HG03095 (cell line): ENCODE measurements around the gene ATP10A.

ENCODE experiments used
- ATAC-seq: cut with Tn5 transposase; IDR thresholded peaks from one replicate; pipeline ENCODE4 v1.9.1; 2021; ENCODE audit warnings: moderate library complexity; ENCODE audit not compliant: unreplicated experiment

Gene ATP10A

GRCh38 chr15:25727116-25727515 lies 136.0 kb downstream of the ATP10A start:
- no peak for ATAC-seq

GRCh38 chr15:25725758-25726157 lies 137.4 kb downstream of the ATP10A start:
- ATAC-seq: no peak

GRCh38 chr15:25724899-25725298 lies 138.2 kb downstream of the ATP10A start:
- no peak for ATAC-seq

GRCh38 chr15:25721605-25721955 lies 141.5 kb downstream of the ATP10A start:
- no peak for ATAC-seq

- ATAC-seq: no peak
These were observed 143.8 kb downstream of the ATP10A start for GRCh38 chr15:25719101-25719985.

GRCh38 chr15:25718597-25718996 lies 144.5 kb downstream of the ATP10A start:
- ATAC-seq: no peak

GRCh38 chr15:25718169-25718536 lies 145.0 kb downstream of the ATP10A start:
- no peak for ATAC-seq

GRCh38 chr15:25717457-25718168 lies 145.5 kb downstream of the ATP10A start:
- ATAC-seq: no peak

- ATAC-seq: no peak
These were observed 146.0 kb downstream of the ATP10A start for GRCh38 chr15:25717127-25717456.

GRCh38 chr15:25716414-25717126 lies 146.6 kb downstream of the ATP10A start:
- no peak for ATAC-seq

- ATAC-seq: no peak
These were observed 147.4 kb downstream of the ATP10A start for GRCh38 chr15:25715536-25716413.

GRCh38 chr15:25714538-25714840 lies 148.6 kb downstream of the ATP10A start:
- no peak for ATAC-seq

- no peak for ATAC-seq
These were observed 149.2 kb downstream of the ATP10A start for GRCh38 chr15:25713736-25714537.

- ATAC-seq: no peak
These were observed 150.2 kb downstream of the ATP10A start for GRCh38 chr15:25712961-25713355.

- no peak for ATAC-seq
These were observed 150.8 kb downstream of the ATP10A start for GRCh38 chr15:25712192-25712960.

GRCh38 chr15:25711691-25712090 lies 151.4 kb downstream of the ATP10A start:
- no peak for ATAC-seq

- no peak for ATAC-seq
These were observed 152.0 kb downstream of the ATP10A start for GRCh38 chr15:25711164-25711563.

- ATAC-seq: no peak
These were observed 152.9 kb downstream of the ATP10A start for GRCh38 chr15:25710184-25710583.

GRCh38 chr15:25709437-25710159 lies 153.5 kb downstream of the ATP10A start:
- no peak for ATAC-seq
